DMS53 treated with DMSO at 0.1 percent for 48 hours (cell line): ENCODE results near the gene OLFML2B.

Experiments
- DNase-seq: peaks from one replicate; lab custom pipeline; 2025; ENCODE audit not compliant: unreplicated experiment; lab: John Stamatoyannopoulos, UW

Gene OLFML2B

GRCh38 chr1:161948435-161948834 is 75.2 kb downstream of the OLFML2B start:
- no peak for DNase-seq

DNA sequence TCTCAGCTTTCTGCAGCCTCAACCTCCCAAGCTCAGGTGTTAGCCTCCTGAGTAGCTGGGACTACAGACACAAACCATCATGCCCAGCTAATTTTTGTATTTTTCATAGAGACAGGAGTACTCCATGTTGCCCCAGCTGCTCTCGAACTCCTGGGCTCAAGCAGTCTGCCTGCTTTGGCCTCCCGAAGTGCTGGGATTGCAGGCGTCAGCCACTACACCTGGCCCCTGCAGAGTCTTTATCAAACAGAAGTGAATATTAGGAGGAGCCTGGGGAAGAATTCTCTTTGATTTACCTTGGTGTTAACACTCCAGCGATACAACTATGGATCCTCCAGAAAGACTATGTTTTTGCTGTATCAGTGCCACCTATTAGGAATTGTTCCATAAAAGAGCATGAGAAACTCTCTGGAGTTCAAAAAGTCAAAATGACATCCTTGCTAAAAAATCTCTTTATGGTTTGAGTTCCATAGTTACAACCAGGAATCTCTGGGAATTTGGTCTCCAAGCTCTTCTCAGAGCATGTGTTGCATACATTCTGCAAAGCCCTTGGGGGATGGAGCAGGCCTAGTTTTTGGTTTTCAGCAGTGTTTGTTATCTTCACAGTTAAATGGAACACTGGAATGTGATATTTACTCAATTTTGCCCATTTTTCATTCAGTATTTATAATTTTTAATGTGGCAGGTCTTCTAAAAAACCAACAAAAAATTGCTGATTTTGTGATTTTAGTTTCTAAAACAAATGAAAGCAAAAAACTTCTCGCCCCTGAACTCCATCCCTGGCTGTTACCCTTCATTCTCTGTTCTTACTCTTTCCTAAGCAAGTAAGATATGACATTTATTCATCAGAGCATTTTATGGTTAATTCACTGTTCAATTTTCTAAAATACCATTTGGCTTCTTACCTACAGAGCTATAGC is 77.3 kb downstream of the OLFML2B start:
- no peak for DNase-seq

- no peak for DNase-seq
These were observed 78.2 kb downstream of the OLFML2B start for GRCh38 chr1:161945306-161946060.

DNA sequence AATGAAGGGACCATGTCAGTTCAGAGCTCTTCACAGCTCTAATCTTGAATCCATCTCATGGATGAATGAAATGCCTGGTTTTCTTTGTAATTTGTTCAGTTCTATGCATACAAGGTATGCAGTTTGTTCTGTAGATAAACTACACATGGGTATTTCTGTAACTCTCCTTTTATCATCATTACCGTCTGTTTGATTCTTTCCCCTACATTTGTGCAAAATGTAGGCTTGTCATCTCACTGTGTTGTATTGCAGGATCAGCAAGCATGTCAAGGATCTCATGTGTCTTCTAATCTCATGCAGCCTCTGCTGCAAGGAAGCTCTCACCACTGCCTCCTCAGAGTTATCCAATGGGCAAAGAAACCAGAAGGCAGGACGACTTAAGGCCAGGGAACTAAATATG is 79.3 kb downstream of the OLFML2B start:
- no peak for DNase-seq

DNA sequence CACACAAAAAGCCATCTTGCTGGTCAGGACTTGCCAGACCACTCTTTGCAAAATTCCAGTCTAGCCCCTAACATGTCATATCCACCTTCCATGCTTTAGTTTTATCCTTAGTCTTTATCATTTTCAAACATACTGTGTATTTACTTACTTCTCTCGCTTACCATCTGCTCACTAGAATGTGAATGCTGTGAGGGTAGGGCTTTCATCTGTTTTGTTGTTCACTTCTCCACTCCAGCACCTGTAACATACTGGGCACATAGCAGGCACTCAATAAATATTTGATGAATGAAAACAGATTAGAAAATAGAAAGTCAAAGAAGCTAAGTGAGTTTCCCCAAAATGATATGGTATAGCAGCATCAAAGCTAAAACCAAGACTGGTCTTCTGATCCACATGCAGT is 79.9 kb downstream of the OLFML2B start:
- DNase-seq = no peak

- no peak for DNase-seq
These were observed 81.8 kb downstream of the OLFML2B start for GRCh38 chr1:161941726-161942436.

GRCh38 chr1:161940866-161941591 is 82.6 kb downstream of the OLFML2B start:
- DNase-seq = peak; percentile 45

GRCh38 chr1:161936786-161937185 is 86.9 kb downstream of the OLFML2B start:
- no peak for DNase-seq

DNA sequence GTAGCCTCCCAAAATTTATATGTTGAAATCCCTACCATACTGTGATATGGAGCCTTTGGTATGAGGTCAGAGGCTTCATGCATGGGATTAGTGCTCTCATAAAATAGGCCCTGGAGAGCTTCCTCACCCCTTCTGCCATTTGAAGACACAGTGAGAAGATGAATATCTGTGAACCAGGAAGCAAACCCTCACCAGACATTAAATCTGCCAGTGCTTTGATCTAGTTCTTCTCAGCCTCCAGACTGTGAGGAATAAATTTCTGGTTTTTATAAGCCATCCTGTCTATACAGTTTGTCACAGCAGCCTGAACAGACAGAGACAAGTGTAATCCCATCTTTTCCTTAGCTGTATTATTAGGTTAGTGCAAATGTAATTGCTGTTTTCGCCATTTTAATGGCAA is 88.4 kb downstream of the OLFML2B start:
- DNase-seq = no peak

GRCh38 chr1:161933592-161934588 is 89.8 kb downstream of the OLFML2B start:
- DNase-seq = no peak
